Left colon (tissue), 2 donors: ENCODE data around the gene FASTK. TPM values are rescaled to one million over a fixed set of nuclear protein-coding genes. Genes with fewer than 3 reads are reported as not detected.

Experiments
- ATAC-seq: fragments of 200-7000 bp; cut with Tn5 transposase; one replicate; pipeline ENCODE4 v1.9.1; 2020; ENCODE audit warnings: mild to moderate bottlenecking, moderate library complexity
- DNase-seq, 2 donors: peaks; one replicate each; pipeline ENCODE4 v3.0.0-alpha.2; 2020
- intact Hi-C, 2 donors: fragments of 100-400 bp; cut with DNase I in 1 of 2; cut with micrococcal nuclease in 1 of 2; formaldehyde crosslinking; loops; one replicate each; pipeline versions ENCODE4 v1.11.2 to v1.14.0; 2022; cut with DNase I, micrococcal nuclease
- total RNA-seq, 2 donors: library from RNA; stranded (reverse); fragmentation: NEBNext Ultra II Directional; extraction: Animal tissue kit (Norgen Biotek cat#: 25700); gene quantifications; one replicate each; pipeline ENCODE4 v1.2.1, GENCODE V29; 2021
- donor health status: DM: no; HTN: no; CAD: no.
- donor health status: DM: yes; HTN: yes; CAD: no.

Gene FASTK
- total RNA-seq, 2 donors from 2014 or later, result 82.0 to 108 TPM

GRCh38 chr7:151120896-151121295 lies 40.3 kb upstream of the FASTK start:
- no peak for DNase-seq
- no peak for ATAC-seq
- intact Hi-C loops, result loop anchor here in 1 of 2 donors (5.0 kb wide), 1 partner anchor 51 kb away; no protein-coding TSS in a partner anchor

GRCh38 chr7:151119902-151120301 lies 39.3 kb upstream of the FASTK start:
- intact Hi-C loops, result loop anchor here in 1 of 2 donors (5.0 kb wide), 1 partner anchor 52 kb away; no protein-coding TSS in a partner anchor
- ATAC-seq (no peak), DNase-seq (no peak)

GRCh38 chr7:151119055-151119415 lies 38.4 kb upstream of the FASTK start:
- ATAC-seq (no peak), DNase-seq (no peak)
- intact Hi-C loops, result no loop called here

- ATAC-seq (no peak), DNase-seq (no peak)
- intact Hi-C loops, result no loop called here
Measured at GRCh38 chr7:151118108-151119054, 37.8 kb upstream of the FASTK start.

GRCh38 chr7:151117565-151117964 lies 37.0 kb upstream of the FASTK start:
- DNase-seq, result no peak
- no peak for ATAC-seq
- intact Hi-C loops, result no loop called here

- intact Hi-C loops, result no loop called here
- DNase-seq (no peak), ATAC-seq (no peak)
Measured at GRCh38 chr7:151116603-151117440, 36.2 kb upstream of the FASTK start.

- ATAC-seq (peak; percentile 78), DNase-seq (peak; percentile 63 to 90)
- intact Hi-C loops, result no loop called here
Measured at GRCh38 chr7:151115836-151116418, 35.3 kb upstream of the FASTK start.

- intact Hi-C loops, result no loop called here
- peak; percentile 46 for ATAC-seq
- no peak for DNase-seq
Measured at GRCh38 chr7:151115121-151115835, 34.7 kb upstream of the FASTK start.

- peak; percentile 54 for ATAC-seq
- DNase-seq, result peak in 1 of 2 donors; percentile 32
- intact Hi-C loops, result no loop called here
Measured at GRCh38 chr7:151114151-151115090, 33.8 kb upstream of the FASTK start.

GRCh38 chr7:151113344-151114150 lies 32.9 kb upstream of the FASTK start:
- ATAC-seq (no peak), DNase-seq (no peak)
- intact Hi-C loops, result no loop called here

GRCh38 chr7:151110941-151111645 lies 30.5 kb upstream of the FASTK start:
- peak; percentile 64 to 86 for DNase-seq
- ATAC-seq, result peak; percentile 74
- intact Hi-C loops, result no loop called here

GRCh38 chr7:151110236-151110940 lies 29.8 kb upstream of the FASTK start:
- ATAC-seq (no peak), DNase-seq (no peak)
- intact Hi-C loops, result no loop called here

GRCh38 chr7:151109094-151110048 lies 28.8 kb upstream of the FASTK start:
- DNase-seq, result peak in 1 of 2 donors; percentile 32
- intact Hi-C loops, result no loop called here
- ATAC-seq, result peak; percentile 43

- DNase-seq, result no peak
- intact Hi-C loops, result no loop called here
- no peak for ATAC-seq
Measured at GRCh38 chr7:151107882-151108281, 27.3 kb upstream of the FASTK start.
